ENCODE data around the gene KCTD3. TPM values are rescaled to one million over a fixed set of nuclear protein-coding genes. Genes with fewer than 3 reads are reported as not detected.

KCTD3 gene
- total RNA-seq, 1 experiment from 2014 or later = 34.7 TPM

DNA sequence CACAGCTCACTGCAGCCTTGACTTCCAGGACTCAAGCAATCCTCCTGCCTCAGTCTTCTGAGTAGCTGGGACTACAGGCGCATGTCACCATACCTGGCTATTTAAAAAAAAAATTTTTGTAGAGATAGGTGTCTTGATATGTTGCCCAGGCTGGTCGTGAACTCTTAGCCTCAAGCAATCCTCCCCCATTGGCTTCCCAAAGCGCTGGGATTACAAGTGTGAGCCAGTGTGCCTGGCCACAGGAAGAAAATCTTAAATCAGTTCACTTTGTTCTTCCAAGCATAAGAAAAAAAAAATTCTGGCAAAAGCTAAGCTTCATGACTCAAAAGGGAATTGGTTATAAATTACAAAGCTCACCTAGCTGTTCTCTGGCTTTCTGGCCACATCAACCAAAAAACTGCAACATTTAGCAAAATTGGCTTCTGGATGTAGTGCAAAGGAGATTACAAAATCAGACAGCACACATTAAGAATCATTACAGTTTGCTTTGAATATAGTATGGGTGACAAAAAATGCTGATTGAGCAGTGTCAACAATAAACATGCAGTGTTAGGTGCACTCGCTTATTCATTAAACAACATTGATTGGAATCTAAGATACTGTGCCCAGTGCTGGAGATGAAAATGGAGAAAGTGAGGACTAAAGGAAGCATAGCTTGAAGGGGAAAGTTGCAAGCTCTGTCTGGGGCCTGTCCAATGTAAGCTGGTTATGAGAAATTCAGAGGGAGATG lies 76.7 kb downstream of the KCTD3 start:
- no TSS peak for BruUV-seq (replicated peaks)
- no peaks in the 10 kb centered on the region for H3K36me3 ChIP-seq (ENCODE audit: control insufficient read depth, insufficient read depth, low read length)
- H3K27me3 ChIP-seq (ENCODE audit: control insufficient read depth, insufficient read depth, low read length) = no peaks in the 10 kb centered on the region
- CTCF ChIA-PET = no interaction called here
- no peak overlapping the region for H3K4me3 ChIP-seq (ENCODE audit: low read depth in 2 of 2, low read length in 2 of 2)
- ATAC-seq (no peak), DNase-seq (ENCODE audit: low read depth, low spot score) (no peak)
- no peak for TF ChIP-seq SIN3A (IDR thresholded peaks at IDR 0.05; ENCODE audit: borderline replicate concordance, insufficient read depth, low read depth, low read length)
- no peak for TF ChIP-seq TCF7L2 (IDR thresholded peaks at IDR 0.05; ENCODE audit: low read depth, low read length)
- no peak for TF ChIP-seq POLR2AphosphoS5 (IDR thresholded peaks at IDR 0.05; ENCODE audit: low read depth, low read length)
- TF ChIP-seq CTCF (IDR thresholded peaks at IDR 0.05) = no peak
- TF ChIP-seq, protein P1, sequence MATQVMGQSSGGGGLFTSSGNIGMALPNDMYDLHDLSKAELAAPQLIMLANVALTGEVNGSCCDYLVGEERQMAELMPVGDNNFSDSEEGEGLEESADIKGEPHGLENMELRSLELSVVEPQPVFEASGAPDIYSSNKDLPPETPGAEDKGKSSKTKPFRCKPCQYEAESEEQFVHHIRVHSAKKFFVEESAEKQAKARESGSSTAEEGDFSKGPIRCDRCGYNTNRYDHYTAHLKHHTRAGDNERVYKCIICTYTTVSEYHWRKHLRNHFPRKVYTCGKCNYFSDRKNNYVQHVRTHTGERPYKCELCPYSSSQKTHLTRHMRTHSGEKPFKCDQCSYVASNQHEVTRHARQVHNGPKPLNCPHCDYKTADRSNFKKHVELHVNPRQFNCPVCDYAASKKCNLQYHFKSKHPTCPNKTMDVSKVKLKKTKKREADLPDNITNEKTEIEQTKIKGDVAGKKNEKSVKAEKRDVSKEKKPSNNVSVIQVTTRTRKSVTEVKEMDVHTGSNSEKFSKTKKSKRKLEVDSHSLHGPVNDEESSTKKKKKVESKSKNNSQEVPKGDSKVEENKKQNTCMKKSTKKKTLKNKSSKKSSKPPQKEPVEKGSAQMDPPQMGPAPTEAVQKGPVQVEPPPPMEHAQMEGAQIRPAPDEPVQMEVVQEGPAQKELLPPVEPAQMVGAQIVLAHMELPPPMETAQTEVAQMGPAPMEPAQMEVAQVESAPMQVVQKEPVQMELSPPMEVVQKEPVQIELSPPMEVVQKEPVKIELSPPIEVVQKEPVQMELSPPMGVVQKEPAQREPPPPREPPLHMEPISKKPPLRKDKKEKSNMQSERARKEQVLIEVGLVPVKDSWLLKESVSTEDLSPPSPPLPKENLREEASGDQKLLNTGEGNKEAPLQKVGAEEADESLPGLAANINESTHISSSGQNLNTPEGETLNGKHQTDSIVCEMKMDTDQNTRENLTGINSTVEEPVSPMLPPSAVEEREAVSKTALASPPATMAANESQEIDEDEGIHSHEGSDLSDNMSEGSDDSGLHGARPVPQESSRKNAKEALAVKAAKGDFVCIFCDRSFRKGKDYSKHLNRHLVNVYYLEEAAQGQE (IDR thresholded peaks at IDR 0.05; ENCODE audit: insufficient read depth in 1 of 2, low read depth in 2 of 2, low read length in 1 of 2) = no peak
- no peak overlapping the region for H3K27ac ChIP-seq (ENCODE audit: low read length)
- in situ Hi-C loops (cut with HindIII; ENCODE audit: low pct_unique_long_range_greater_than_20kb, low sequenced_read_pairs) = no loop called here
- POLR2A ChIA-PET = no interaction called here
- no peaks in the 10 kb centered on the region for H3K9me3 ChIP-seq (ENCODE audit: control insufficient read depth, insufficient read depth, low read depth, low read length)
- no peaks in the 10 kb centered on the region for H3K4me1 ChIP-seq (ENCODE audit: control insufficient read depth, insufficient read depth, low read length)
- intact Hi-C loops (cut with micrococcal nuclease; ENCODE audit: unreplicated experiment) = no loop called here

DNA sequence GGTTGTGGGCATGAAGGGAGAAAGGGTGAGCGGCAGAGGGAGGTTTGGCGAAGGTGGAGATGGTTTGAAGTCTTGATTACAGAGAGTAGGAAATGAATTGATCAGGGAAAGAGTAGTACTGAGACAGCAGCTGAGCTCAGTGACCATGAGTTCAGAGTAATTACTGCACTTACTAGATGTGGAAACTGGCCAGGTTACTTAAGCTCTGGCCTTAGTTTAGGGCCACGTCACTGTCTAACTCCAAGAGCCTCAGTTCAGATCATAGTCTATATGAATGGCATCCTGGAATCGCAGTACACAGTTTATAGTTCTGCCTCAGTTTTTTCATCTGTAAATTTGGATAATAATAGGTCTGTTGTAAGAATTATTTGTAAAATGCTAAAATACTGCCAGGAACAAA lies 78.1 kb downstream of the KCTD3 start:
- BruUV-seq (replicated peaks) = no TSS peak
- Histone ChIP-seq H3K36me3 (ENCODE audit: control insufficient read depth, insufficient read depth, low read length) (no peaks in the 10 kb centered on the region), H3K9me3 (ENCODE audit: control insufficient read depth, insufficient read depth, low read depth, low read length) (no peaks in the 10 kb centered on the region), H3K4me3 (ENCODE audit: low read depth in 2 of 2, low read length in 2 of 2) (no peak overlapping the region), H3K4me1 (ENCODE audit: control insufficient read depth, insufficient read depth, low read length) (no peaks in the 10 kb centered on the region), H3K27ac (ENCODE audit: low read length) (no peak overlapping the region), H3K27me3 (ENCODE audit: control insufficient read depth, insufficient read depth, low read length) (no peaks in the 10 kb centered on the region)
- in situ Hi-C loops (cut with HindIII; ENCODE audit: low pct_unique_long_range_greater_than_20kb, low sequenced_read_pairs) = no loop called here
- POLR2A ChIA-PET = no interaction called here
- no peak for DNase-seq (ENCODE audit: low read depth, low spot score)
- CTCF ChIA-PET = no interaction called here
- no peak for TF ChIP-seq SIN3A (IDR thresholded peaks at IDR 0.05; ENCODE audit: borderline replicate concordance, insufficient read depth, low read depth, low read length)
- TF ChIP-seq TCF7L2 (IDR thresholded peaks at IDR 0.05; ENCODE audit: low read depth, low read length) = no peak
- intact Hi-C loops (cut with micrococcal nuclease; ENCODE audit: unreplicated experiment) = no loop called here
- ATAC-seq = no peak

DNA sequence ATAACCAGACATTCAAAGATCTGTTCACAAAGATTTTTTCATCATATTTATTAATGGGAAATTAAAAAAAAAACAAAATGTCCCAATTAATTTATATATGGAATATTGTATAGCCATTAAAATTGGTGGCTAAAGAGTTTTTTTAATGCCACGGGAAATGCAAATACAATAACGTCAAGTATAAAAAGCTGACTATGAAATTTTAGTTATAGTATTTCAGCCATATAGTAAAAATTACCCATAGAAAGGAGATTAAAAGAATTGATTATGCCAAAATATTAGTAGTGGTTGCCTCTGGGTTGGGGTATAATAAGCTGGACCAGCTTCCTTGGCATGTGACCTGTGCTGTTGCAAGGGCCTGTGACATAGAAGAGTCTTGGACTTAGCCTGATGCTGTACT lies 78.8 kb downstream of the KCTD3 start:
- no peaks in the 10 kb centered on the region for H3K4me1 ChIP-seq (ENCODE audit: control insufficient read depth, insufficient read depth, low read length)
- intact Hi-C loops (cut with micrococcal nuclease; ENCODE audit: unreplicated experiment) (no loop called here), in situ Hi-C loops (cut with HindIII; ENCODE audit: low pct_unique_long_range_greater_than_20kb, low sequenced_read_pairs) (no loop called here)
- H3K9me3 ChIP-seq (ENCODE audit: control insufficient read depth, insufficient read depth, low read depth, low read length) = no peaks in the 10 kb centered on the region
- H3K27ac ChIP-seq (ENCODE audit: low read length) = no peak overlapping the region
- H3K27me3 ChIP-seq (ENCODE audit: control insufficient read depth, insufficient read depth, low read length) = no peaks in the 10 kb centered on the region; the same call in 1 of the 2 replicates
- ATAC-seq = no peak
- DNase-seq (ENCODE audit: low read depth, low spot score) = no peak
- H3K36me3 ChIP-seq (ENCODE audit: control insufficient read depth, insufficient read depth, low read length) = no peaks in the 10 kb centered on the region
- H3K4me3 ChIP-seq (ENCODE audit: low read depth in 2 of 2, low read length in 2 of 2) = no peak overlapping the region
- POLR2A ChIA-PET = no interaction called here
- CTCF ChIA-PET = no interaction called here
- BruUV-seq (replicated peaks) = no TSS peak
- TF ChIP-seq CTCF (IDR thresholded peaks at IDR 0.05) = no peak
- TF ChIP-seq SIN3A (IDR thresholded peaks at IDR 0.05; ENCODE audit: borderline replicate concordance, insufficient read depth, low read depth, low read length) = no peak
- TF ChIP-seq, protein P1 (IDR thresholded peaks at IDR 0.05; ENCODE audit: insufficient read depth in 1 of 2, low read depth in 2 of 2, low read length in 1 of 2) = no peak
- no peak for TF ChIP-seq POLR2AphosphoS5 (IDR thresholded peaks at IDR 0.05; ENCODE audit: low read depth, low read length)
- no peak for TF ChIP-seq TCF7L2 (IDR thresholded peaks at IDR 0.05; ENCODE audit: low read depth, low read length)
